Motor neuron (in vitro differentiated cells): ENCODE results near the gene KATNBL1. TPM values are rescaled to one million over a fixed set of nuclear protein-coding genes. Genes with fewer than 3 reads are reported as not detected.
"Not testable (repeated sequence)": the region's sequence is repeated elsewhere in the genome, so short reads cannot be mapped to it uniquely, and the experiment has no call there.

Source experiments
- ATAC-seq, 8 experiments: fragments of 200-7000 bp; cut with Tn5 transposase; replicated peaks in 6 of 8; 2 replicates each; pipeline ENCODE4 v1.8.0; 2021; ENCODE audit warnings: mild to moderate bottlenecking in 8 of 8, moderate library complexity in 8 of 8
- H3K27ac ChIP-seq, 2 donors: fragments of 250-450 bp; sonication (Bioruptor Pico); 2 replicates each; pipeline ENCODE4 v1.9.0; 2021; ENCODE audit warnings: antibody characterized with exemption in 2 of 2, mild to moderate bottlenecking in 2 of 2, moderate library complexity in 1 of 2
- H3K4me1 ChIP-seq, 2 donors: fragments of 250-450 bp; sonication (Bioruptor Pico); replicated peaks in 1 of 2; 2 replicates each; pipeline ENCODE4 v1.6.1; 2021; ENCODE audit warnings: antibody characterized with exemption in 2 of 2, mild to moderate bottlenecking in 2 of 2, moderate library complexity in 1 of 2
- H3K4me3 ChIP-seq, 5 donors: fragments of 250-450 bp; sonication (Bioruptor Pico); 2 replicates each; pipeline ENCODE4 v1.9.0; 2021; ENCODE audit warnings: antibody characterized with exemption in 5 of 5, mild to moderate bottlenecking in 5 of 5, moderate library complexity in 4 of 5
- WGBS, 10 experiments: fragments of 450-650 bp; shearing (Covaris generic); methylation state at CpG; one replicate each; pipeline ENCODE4 v1.0.0; 2022; 5-methylcytosine and 5-hydroxymethylcytosine counted together
- in situ Hi-C, 9 experiments: fragments of 400-800 bp; cut with MboI; loops; one replicate each; pipeline ENCODE4 v1.15.0; 2021; ENCODE audit warnings: low sequenced_read_pairs in 9 of 9, low pct_unique_long_range_greater_than_20kb in 2 of 9; ENCODE audit not compliant: unreplicated experiment in 9 of 9
- total RNA-seq, 8 experiments: library from RNA; unstranded; fragments of 300-600 nt; gene quantifications; 2 replicates each; pipeline versions ENCODE4 v1.2.3 to v1.2.4, GENCODE V29; 2022

KATNBL1 gene
- total RNA-seq, 8 experiments from 2014 or later, result 19.3 to 52.0 (median 41.7) TPM

- Histone ChIP-seq H3K27ac (no peak overlapping the region), H3K4me3 (no peak overlapping the region), H3K4me1 (peaks cover 5% of the 10 kb centered on the region in 2 donors)
- WGBS, 10 experiments, result 0 to 91% (median 60%) methylated on average over 1 of the region's 1 CpG; no CpG with 5 or more reads in 2 of the 10 experiments
- in situ Hi-C loops, result no loop called here
- ATAC-seq, result no peak
Observed at GRCh38 chr15:34125945-34126344, 84.0 kb downstream of the KATNBL1 start.

- H3K4me1 ChIP-seq, result peaks cover 5% of the 10 kb centered on the region in 2 donors
- 75 to 100% (median 95%) methylated on average over 1 to 3 of the region's 4 CpGs; no CpG with 5 or more reads in 3 of the 10 experiments for WGBS, 10 experiments
- in situ Hi-C loops, result loop anchor here in 5 of 9 experiments (25.0 kb wide), 2 partner anchors 88 to 238 kb away; partner anchors contain the start of genes KATNBL1 (in 4 of the 5) and LPCAT4 (in 1 of the 5)
- H3K4me3 ChIP-seq, result no peak overlapping the region
- no peak for ATAC-seq
- no peak overlapping the region for H3K27ac ChIP-seq
Observed at GRCh38 chr15:34124651-34125050, 85.2 kb downstream of the KATNBL1 start.

GRCh38 chr15:34122771-34123183, 87.1 kb downstream of the KATNBL1 start:
- WGBS, 10 experiments, result 0 to 100% (median 80%) methylated on average over 1 to 5 of the region's 6 CpGs
- in situ Hi-C loops, result loop anchor here in 5 of 9 experiments (25.0 kb wide), 2 partner anchors 90 to 240 kb away; partner anchors contain the start of genes KATNBL1 (in 4 of the 5) and LPCAT4 (in 1 of the 5)
- Histone ChIP-seq H3K4me3 (no peak overlapping the region), H3K4me1 (peaks cover 5% of the 10 kb centered on the region in 2 donors), H3K27ac (no peak overlapping the region)
- peak in 3 of 8 experiments; percentile 52 to 95 (median 85) for ATAC-seq

- not testable (repeated sequence) for H3K4me1 ChIP-seq, H3K4me3 ChIP-seq, ATAC-seq, H3K27ac ChIP-seq
- 50 to 95% (median 84%) methylated on average over 2 to 11 of the region's 12 CpGs; no CpG with 5 or more reads in 1 of the 10 experiments for WGBS, 10 experiments
- in situ Hi-C loops, result loop anchor here in 5 of 9 experiments (25.0 kb wide), 2 partner anchors 91 to 241 kb away; partner anchors contain the start of genes KATNBL1 (in 4 of the 5) and LPCAT4 (in 1 of the 5)
Observed at GRCh38 chr15:34121786-34122185, 88.1 kb downstream of the KATNBL1 start.

- in situ Hi-C loops, result loop anchor here in 5 of 9 experiments (25.0 kb wide), 2 partner anchors 92 to 242 kb away; partner anchors contain the start of genes KATNBL1 (in 4 of the 5) and LPCAT4 (in 1 of the 5)
- not testable (repeated sequence) for H3K27ac ChIP-seq, ATAC-seq, H3K4me1 ChIP-seq, H3K4me3 ChIP-seq
- 40 to 100% (median 77%) methylated on average over 1 to 2 of the region's 2 CpGs; no CpG with 5 or more reads in 1 of the 10 experiments for WGBS, 10 experiments
Observed at GRCh38 chr15:34120420-34120819, 89.5 kb downstream of the KATNBL1 start.

- peak in 3 of 8 experiments; percentile 24 to 87 (median 76) for ATAC-seq
- no peak overlapping the region for H3K27ac ChIP-seq
- in situ Hi-C loops, result loop anchor here in 5 of 9 experiments (25.0 kb wide), 2 partner anchors 93 to 243 kb away; partner anchors contain the start of genes KATNBL1 (in 4 of the 5) and LPCAT4 (in 1 of the 5)
Observed at GRCh38 chr15:34119291-34119690, 90.6 kb downstream of the KATNBL1 start.

GRCh38 chr15:34116620-34117019, 93.3 kb downstream of the KATNBL1 start:
- Histone ChIP-seq H3K4me1 (no peaks in the 10 kb centered on the region), H3K27ac (no peak overlapping the region), H3K4me3 (no peak overlapping the region)
- WGBS, 10 experiments, result 33 to 100% (median 81%) methylated on average over 1 to 2 of the region's 2 CpGs; no CpG with 5 or more reads in 1 of the 10 experiments
- in situ Hi-C loops, result loop anchor here in 5 of 9 experiments (25.0 kb wide), 2 partner anchors 96 to 246 kb away; partner anchors contain the start of genes KATNBL1 (in 4 of the 5) and LPCAT4 (in 1 of the 5)
- ATAC-seq, result no peak

More at GRCh38 chr15:34119291-34119690, 90.6 kb downstream of the KATNBL1 start:
- H3K4me1 ChIP-seq, result no peaks in the 10 kb centered on the region
- WGBS, 10 experiments, result 42 to 88% (median 81%) methylated on average over 1 to 4 of the region's 4 CpGs
- H3K4me3 ChIP-seq, result no peak overlapping the region

GRCh38 chr15:34114739-34115138, 95.2 kb downstream of the KATNBL1 start:
- Histone ChIP-seq H3K27ac (no peak overlapping the region), H3K4me1 (no peaks in the 10 kb centered on the region), H3K4me3 (no peak overlapping the region)
- in situ Hi-C loops, result loop anchor here in 5 of 9 experiments (25.0 kb wide), 2 partner anchors 98 to 248 kb away; partner anchors contain the start of genes KATNBL1 (in 4 of the 5) and LPCAT4 (in 1 of the 5)
- no peak for ATAC-seq
- WGBS, 10 experiments, result 70 to 100% (median 93%) methylated on average over 2 to 3 of the region's 3 CpGs; no CpG with 5 or more reads in 7 of the 10 experiments

GRCh38 chr15:34114215-34114614, 95.7 kb downstream of the KATNBL1 start:
- WGBS, 10 experiments, result 0 to 100% (median 40%) methylated on average over 1 to 2 of the region's 2 CpGs; no CpG with 5 or more reads in 3 of the 10 experiments
- in situ Hi-C loops, result loop anchor here in 5 of 9 experiments (25.0 kb wide), 2 partner anchors 98 to 248 kb away; partner anchors contain the start of genes KATNBL1 (in 4 of the 5) and LPCAT4 (in 1 of the 5)
- ATAC-seq, result no peak
- no peak overlapping the region for H3K4me3 ChIP-seq
- H3K4me1 ChIP-seq, result no peaks in the 10 kb centered on the region
- no peak overlapping the region for H3K27ac ChIP-seq

- Histone ChIP-seq H3K4me1 (no peaks in the 10 kb centered on the region), H3K4me3 (no peak overlapping the region), H3K27ac (no peak overlapping the region)
- peak in 3 of 8 experiments; percentile 74 to 87 (median 84) for ATAC-seq
- whole genome bisulfite sequencing, 10 experiments, result 20 to 72% (median 44%) methylated on average over 1 to 6 of the region's 6 CpGs; no CpG with 5 or more reads in 2 of the 10 experiments
- in situ Hi-C loops, result loop anchor here in 5 of 9 experiments (25.0 kb wide), 2 partner anchors 101 to 251 kb away; partner anchors contain the start of genes KATNBL1 (in 4 of the 5) and LPCAT4 (in 1 of the 5)
Observed at GRCh38 chr15:34111488-34111887, 98.4 kb downstream of the KATNBL1 start.

GRCh38 chr15:34109797-34110663, 99.9 kb downstream of the KATNBL1 start:
- no peaks in the 10 kb centered on the region for H3K4me1 ChIP-seq
- in situ Hi-C loops, result loop anchor here in 6 of 9 experiments (10.0 to 25.0 kb wide), 4 partner anchors 102 to 252 kb away; partner anchors contain the start of genes KATNBL1 (in 5 of the 6), EMC4 (in 1 of the 6) and LPCAT4 (in 1 of the 6)
- H3K4me3 ChIP-seq, result no peak overlapping the region
- 0 to 80% (median 67%) methylated on average over 3 to 5 of the region's 5 CpGs; no CpG with 5 or more reads in 1 of the 10 experiments for WGBS, 10 experiments
- peak in 3 of 8 experiments; percentile 73 to 86 (median 82) for ATAC-seq
- no peak overlapping the region for H3K27ac ChIP-seq

- peaks cover 6% of the 10 kb centered on the region in 2 donors for H3K4me1 ChIP-seq
- no peak overlapping the region for H3K27ac ChIP-seq
- in situ Hi-C loops, result loop anchor here in 6 of 9 experiments (10.0 to 25.0 kb wide), 4 partner anchors 105 to 255 kb away; partner anchors contain the start of genes KATNBL1 (in 5 of the 6), EMC4 (in 1 of the 6) and LPCAT4 (in 1 of the 6)
- WGBS, 10 experiments, result 73 to 100% (median 90%) methylated on average over 1 to 2 of the region's 2 CpGs
- ATAC-seq, result no peak
- H3K4me3 ChIP-seq, result no peak overlapping the region
Observed at GRCh38 chr15:34107315-34107714, 102.6 kb downstream of the KATNBL1 start.
